GM04504 (cell line): Measurements from ENCODE around the gene TGM3.

Experiments used
- DNase-seq: peaks from one replicate; pipeline ENCODE4 v3.0.0-alpha.2; 2012; ENCODE audit warnings: low read depth

Gene TGM3

GRCh38 chr20:2283706-2284423, 11.9 kb upstream of the TGM3 start:
- no peak for DNase-seq

GRCh38 chr20:2285193-2285592, 10.6 kb upstream of the TGM3 start:
- DNase-seq: no peak

GRCh38 chr20:2285613-2286012, 10.2 kb upstream of the TGM3 start:
- DNase-seq: no peak

GRCh38 chr20:2287504-2287903, 8.3 kb upstream of the TGM3 start:
- DNase-seq: no peak

- DNase-seq: no peak
Observed at GRCh38 chr20:2289475-2289874, 6.3 kb upstream of the TGM3 start.

GRCh38 chr20:2290486-2290885, 5.3 kb upstream of the TGM3 start:
- no peak for DNase-seq

GRCh38 chr20:2292416-2293110, 3.2 kb upstream of the TGM3 start:
- DNase-seq: peak; percentile 24

- no peak for DNase-seq
Observed at GRCh38 chr20:2293486-2293885, 2.3 kb upstream of the TGM3 start.

- DNase-seq: no peak
Observed at GRCh38 chr20:2293971-2294370, 1.8 kb upstream of the TGM3 start.

- DNase-seq: no peak
Observed at GRCh38 chr20:2295286-2295685, 515 bp upstream of the TGM3 start.

GRCh38 chr20:2296524-2297356, 939 bp downstream of the TGM3 start:
- no peak for DNase-seq

- DNase-seq: no peak
Observed at GRCh38 chr20:2297357-2297728, 1.5 kb downstream of the TGM3 start.

GRCh38 chr20:2298116-2298515, 2.3 kb downstream of the TGM3 start:
- DNase-seq: no peak

GRCh38 chr20:2298701-2299100, 2.9 kb downstream of the TGM3 start:
- no peak for DNase-seq

- DNase-seq: no peak
Observed at GRCh38 chr20:2299301-2299700, 3.5 kb downstream of the TGM3 start.

GRCh38 chr20:2300002-2300401, 4.2 kb downstream of the TGM3 start:
- DNase-seq: no peak

- DNase-seq: no peak
Observed at GRCh38 chr20:2300420-2300819, 4.6 kb downstream of the TGM3 start.

GRCh38 chr20:2301164-2301622, 5.4 kb downstream of the TGM3 start:
- DNase-seq: no peak

GRCh38 chr20:2302384-2303060, 6.7 kb downstream of the TGM3 start:
- DNase-seq: no peak

- no peak for DNase-seq
Observed at GRCh38 chr20:2303673-2304072, 7.9 kb downstream of the TGM3 start.

GRCh38 chr20:2304180-2304579, 8.4 kb downstream of the TGM3 start:
- DNase-seq: no peak

- no peak for DNase-seq
Observed at GRCh38 chr20:2305029-2305428, 9.2 kb downstream of the TGM3 start.
